RKO (cell line): ENCODE data around the gene PIK3CB.
"Not testable (repeated sequence)": the region's sequence is repeated elsewhere in the genome, so short reads cannot be mapped to it uniquely, and the experiment has no call there.

Experiments used
- DNase-seq: peaks from one replicate; pipeline ENCODE4 v3.0.0-alpha.2; 2016; ENCODE audit warnings: low spot score

The PIK3CB gene

GRCh38 chr3:138680974-138681373, 153.8 kb downstream of the PIK3CB start:
- DNase-seq: not testable (repeated sequence)

- no peak for DNase-seq
Measured at GRCh38 chr3:138678874-138679392, 155.8 kb downstream of the PIK3CB start.

GRCh38 chr3:138678086-138678485, 156.6 kb downstream of the PIK3CB start:
- no peak for DNase-seq

GRCh38 chr3:138675393-138675792, 159.3 kb downstream of the PIK3CB start:
- DNase-seq: peak; percentile 58

DNA sequence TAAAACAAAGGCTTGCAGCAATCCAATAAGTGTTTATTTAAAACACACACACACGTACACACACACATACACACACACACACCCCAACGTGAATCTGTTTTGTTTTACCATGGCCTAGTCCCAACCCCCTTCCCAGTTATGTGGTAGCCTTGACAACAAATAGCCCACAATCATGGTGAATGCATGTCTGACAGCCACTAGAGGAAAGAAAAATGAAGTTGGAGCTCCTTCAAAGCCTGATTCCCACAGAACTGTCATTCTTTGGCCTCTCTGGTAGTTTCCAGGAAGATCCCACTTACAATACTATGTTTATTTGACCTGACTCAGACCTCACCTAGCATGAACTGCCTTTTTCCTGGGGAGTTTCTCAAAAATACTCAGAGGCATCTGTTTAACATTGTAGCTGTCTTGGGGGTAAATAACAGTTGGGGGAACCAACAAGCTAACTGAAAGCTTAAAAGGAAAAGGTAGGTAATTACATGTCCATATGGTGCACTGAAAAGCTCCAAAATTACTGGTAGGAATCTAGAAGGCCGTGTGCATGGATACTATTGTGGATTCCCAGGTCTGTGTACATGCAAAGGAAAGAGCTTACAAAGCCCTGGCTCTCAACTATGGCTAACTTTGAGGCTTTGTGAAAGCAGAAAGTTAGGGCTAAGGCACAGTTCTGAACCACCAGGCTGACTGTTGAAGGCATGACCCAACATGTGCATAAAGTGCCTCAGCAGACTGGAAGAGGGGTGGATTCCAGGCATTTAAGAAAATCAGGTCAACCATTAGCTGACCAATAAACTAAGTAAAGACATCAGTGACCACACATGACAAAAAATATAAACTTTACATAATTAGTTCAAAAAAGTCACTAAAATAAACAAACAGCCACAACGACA, 160.8 kb downstream of the PIK3CB start:
- DNase-seq: no peak

GRCh38 chr3:138670407-138670806, 164.3 kb downstream of the PIK3CB start:
- DNase-seq: no peak

DNA sequence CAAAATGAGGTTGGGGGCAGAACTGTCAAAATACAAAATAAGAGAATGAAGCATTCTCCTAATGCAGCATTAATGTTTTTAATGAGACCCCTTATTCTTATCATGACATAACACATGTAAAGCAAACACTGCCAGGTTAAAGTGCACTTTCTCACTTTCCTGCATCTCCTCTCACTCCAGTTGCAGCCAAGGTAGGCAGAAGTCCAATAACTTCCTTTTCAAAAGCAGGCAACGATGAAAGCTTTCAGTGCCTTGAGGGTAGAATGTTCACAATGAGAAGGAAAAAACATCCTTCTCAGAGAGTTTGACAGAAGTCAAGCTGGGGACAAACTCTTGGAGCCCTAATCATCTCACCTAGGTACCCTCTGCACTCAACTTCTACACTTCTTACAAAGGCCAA, 166.6 kb downstream of the PIK3CB start:
- DNase-seq: no peak

DNA sequence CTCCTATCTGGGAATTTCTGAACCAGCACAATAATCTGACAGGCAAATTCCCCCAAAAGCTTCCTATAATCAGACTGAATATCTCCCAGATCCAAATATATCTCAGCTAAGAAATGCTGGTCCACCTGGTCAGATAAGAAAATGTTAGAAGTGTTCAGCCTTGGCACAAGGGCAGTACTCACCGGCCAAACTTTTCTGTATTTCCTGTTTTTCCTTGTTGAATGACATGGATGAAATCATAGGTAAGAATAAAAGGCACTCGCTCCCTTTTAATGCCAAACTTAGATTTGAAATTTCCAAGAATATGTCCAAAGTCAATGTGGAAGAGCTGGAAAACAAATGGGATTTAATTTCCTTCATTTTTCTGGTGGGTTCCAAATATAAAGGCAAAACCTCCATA, 177.2 kb downstream of the PIK3CB start:
- no peak for DNase-seq

- no peak for DNase-seq
Measured at GRCh38 chr3:138653567-138653966, 181.2 kb downstream of the PIK3CB start.

DNA sequence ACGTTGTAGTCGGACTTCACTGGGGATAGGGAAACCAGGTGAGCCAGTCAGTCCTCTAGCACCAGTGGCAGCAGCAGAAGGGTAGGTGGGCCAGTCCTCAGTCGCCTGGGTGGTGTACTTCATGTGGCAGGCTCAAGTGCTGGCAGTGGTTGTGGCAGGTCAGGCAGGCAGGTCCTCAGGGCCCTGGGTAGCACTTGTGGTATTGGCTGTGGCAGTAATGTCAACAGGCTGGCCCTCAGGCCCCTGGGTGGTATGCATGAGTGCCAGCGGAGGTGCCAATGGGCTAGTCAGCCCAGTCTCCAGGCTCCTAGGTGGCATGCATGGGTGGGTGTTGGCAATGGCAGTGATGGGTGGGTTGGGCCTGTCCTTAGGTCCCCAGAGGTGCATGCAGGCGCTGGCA, 185.6 kb downstream of the PIK3CB start:
- no peak for DNase-seq

- DNase-seq: no peak
Measured at GRCh38 chr3:138646513-138646912, 188.2 kb downstream of the PIK3CB start.

DNA sequence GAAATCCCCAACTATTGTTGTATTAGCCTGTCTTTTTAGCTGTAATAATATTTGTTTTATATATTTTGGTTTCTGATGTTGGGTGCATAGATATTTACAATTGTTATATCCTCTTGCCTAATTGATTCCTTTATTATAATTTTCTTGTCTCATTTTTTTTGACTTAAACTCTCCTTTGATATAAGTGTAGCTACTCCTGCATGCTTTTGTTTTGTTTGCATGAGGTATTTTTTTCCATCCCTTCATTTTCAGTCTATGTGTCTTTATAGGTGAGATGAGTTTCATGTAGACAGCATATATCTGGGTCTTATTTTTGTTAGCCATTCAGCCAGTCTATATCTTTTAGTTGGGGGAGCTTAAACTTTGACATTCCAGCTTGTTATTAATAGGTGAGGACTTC, 188.7 kb downstream of the PIK3CB start:
- DNase-seq: no peak

GRCh38 chr3:138642927-138643253, 191.8 kb downstream of the PIK3CB start:
- no peak for DNase-seq

DNA sequence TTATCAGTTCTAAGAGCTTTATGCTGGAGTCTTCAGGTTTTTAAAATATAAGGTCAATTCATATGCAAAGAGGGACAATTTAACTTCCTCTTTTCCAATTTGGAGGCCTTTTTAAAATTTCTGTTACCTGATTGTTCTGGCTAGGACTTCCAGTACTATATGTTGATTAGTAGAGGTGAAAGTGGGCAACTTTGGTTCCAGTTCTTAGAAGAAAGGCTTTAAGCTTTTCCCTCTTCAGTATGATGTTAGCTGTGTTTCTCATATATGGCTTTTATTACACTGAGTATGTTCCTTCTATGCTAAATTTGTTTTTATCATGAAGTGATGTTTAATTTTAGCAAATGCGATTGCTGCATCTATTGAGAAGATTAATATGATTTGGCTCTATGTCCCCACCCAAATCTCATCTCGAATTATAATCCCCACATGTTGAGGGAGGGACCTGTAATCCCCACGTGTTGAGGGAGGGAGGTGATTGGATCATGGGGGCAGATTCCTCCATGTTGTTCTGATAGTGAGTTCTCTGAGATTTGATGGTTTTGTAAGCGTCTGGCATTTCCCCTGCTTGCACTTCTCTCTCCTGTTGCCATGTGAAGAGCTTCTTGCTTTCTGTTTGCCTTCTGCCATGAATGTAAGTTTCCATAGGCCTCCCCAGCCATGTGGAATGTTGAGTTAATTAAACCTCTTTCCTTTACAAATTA, 192.4 kb downstream of the PIK3CB start:
- no peak for DNase-seq

- DNase-seq: peak; percentile 17
Measured at GRCh38 chr3:138640537-138640936, 194.2 kb downstream of the PIK3CB start.

DNA sequence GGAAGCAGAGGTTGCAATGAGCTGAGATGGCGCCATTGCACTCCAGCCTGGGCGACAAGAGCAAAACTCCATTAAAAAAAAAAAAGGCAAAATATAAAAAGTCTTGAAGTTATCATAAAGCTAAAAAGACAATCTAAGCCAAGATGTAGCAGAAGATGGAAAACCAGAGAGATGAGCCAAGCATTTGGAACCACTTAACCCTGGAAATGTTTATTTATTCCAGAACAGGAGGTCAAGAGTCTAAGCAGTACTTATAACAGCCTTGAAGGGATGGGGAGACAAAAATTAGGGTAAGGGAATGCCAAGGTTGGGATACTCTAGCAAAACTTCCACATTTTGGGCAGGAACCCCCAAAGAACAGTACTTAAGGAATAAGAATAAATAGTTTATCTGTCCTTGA, 196.1 kb downstream of the PIK3CB start:
- DNase-seq: no peak

DNA sequence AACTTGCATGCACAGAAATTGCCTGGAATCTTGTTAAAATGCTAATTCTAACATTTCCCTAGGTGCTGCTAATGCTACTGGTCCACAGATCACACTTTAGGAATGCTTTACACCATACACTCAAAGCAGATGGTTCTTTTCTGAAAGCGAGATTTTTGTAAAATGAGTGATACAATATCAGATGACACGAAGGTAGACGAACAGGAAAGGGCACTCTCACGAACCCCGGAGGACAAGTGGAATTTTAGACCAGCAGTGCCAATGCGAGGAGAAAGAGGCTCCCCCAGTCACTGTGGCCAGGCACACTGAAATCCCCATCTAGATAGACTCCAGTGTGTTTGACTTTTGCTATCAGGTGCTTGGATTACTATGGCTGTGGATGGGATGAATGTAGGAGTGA, 205.2 kb downstream of the PIK3CB start:
- DNase-seq: no peak

GRCh38 chr3:138625707-138626365, 208.9 kb downstream of the PIK3CB start:
- DNase-seq: no peak

DNA sequence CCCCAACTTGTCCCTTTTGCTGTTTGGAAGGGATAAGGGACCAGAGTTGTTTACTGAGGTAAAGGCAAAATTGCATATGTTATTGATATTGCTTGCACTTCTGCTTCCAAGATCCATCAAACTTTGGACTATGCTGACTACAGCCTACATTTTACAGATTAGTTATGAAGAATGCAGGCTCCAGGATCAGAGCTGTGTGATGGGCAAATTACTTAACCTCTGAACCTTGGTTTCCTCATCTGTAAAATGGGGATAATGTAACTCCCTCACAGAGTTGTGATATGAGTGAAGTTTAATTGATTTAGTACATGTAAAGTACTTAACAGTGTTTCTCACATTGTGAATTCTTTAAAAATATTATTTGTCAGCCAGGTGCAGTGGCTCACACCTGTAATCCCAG, 210.2 kb downstream of the PIK3CB start:
- no peak for DNase-seq

- DNase-seq: no peak
Measured at GRCh38 chr3:138620431-138620830, 214.3 kb downstream of the PIK3CB start.

GRCh38 chr3:138615462-138615861, 219.3 kb downstream of the PIK3CB start:
- no peak for DNase-seq

DNA sequence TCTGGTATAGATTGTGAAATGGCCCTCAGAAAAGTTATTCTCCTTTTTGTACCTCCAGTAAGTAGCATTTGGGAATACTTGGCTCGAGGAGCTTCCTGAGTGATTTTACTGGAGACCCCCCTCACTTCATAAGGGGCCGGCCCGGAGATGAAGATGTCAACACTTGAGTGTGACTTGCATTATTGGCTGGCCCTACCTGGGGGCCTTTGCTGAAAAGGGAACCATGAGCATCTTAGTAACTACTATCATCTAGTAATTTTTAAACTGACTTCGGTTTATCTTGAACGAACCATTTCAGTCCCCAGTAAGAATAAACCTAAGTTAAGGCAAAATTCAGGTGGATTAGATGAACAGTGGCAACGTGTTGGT, 224.8 kb downstream of the PIK3CB start:
- DNase-seq: no peak
